Peyer's patch (tissue), 4 donors: ENCODE data around the gene SNX8.

Experiments used
- CTCF ChIP-seq, 6 experiments: fragments of 450-650 bp in 4 of 6; fragments of 200-600 bp in 2 of 6; sonication (generic) in 1 of 6; IDR thresholded peaks; one replicate each; pipeline ENCODE4 v1.5.1; 2017 to 2019; ENCODE audit warnings: antibody characterized with exemption in 6 of 6, mild to moderate bottlenecking in 3 of 6, moderate library complexity in 1 of 6
- POLR2A ChIP-seq, 2 donors: fragments of 450-650 bp; IDR thresholded peaks; one replicate each; pipeline ENCODE4 v1.5.1; 2017; ENCODE audit warnings: antibody characterized with exemption in 2 of 2, mild to moderate bottlenecking in 2 of 2, moderate library complexity in 2 of 2

DNA sequence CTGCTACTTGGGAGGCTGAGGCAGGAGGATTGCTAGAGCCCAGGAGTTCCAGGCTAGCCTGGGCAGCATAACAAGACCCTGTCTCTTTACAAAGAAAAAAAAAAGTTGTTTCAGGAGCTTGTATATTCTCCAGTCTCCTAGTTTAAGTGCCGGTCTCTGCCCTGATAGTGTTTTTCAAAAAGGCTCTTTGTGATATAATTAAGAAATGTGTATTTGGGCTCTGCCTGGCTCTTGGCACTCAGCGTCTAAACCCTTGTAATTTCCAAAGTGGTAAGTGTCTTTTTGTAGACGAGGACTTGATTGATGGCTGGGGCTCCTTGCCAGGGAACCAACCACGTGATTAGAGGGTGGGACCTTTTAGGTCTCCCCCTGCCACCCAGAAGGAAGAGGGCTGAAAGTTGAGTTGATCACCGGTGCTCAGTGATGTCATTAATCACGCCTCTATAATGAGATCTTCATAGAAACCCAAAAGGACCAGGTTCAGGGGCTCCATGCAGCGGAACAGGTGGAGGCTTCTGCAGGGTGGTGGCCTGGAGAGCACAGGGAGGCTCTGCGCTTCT lies 44.8 kb upstream of the SNX8 start:
- no peak for TF ChIP-seq CTCF (IDR thresholded peaks at IDR 0.05)
- TF ChIP-seq POLR2A (IDR thresholded peaks at IDR 0.05) = no peak
